ENCODE measurements around the gene GAPDH.
"Not testable (repeated sequence)": the region's sequence is repeated elsewhere in the genome, so short reads cannot be mapped to it uniquely, and the experiment has no call there.

GAPDH gene

DNA sequence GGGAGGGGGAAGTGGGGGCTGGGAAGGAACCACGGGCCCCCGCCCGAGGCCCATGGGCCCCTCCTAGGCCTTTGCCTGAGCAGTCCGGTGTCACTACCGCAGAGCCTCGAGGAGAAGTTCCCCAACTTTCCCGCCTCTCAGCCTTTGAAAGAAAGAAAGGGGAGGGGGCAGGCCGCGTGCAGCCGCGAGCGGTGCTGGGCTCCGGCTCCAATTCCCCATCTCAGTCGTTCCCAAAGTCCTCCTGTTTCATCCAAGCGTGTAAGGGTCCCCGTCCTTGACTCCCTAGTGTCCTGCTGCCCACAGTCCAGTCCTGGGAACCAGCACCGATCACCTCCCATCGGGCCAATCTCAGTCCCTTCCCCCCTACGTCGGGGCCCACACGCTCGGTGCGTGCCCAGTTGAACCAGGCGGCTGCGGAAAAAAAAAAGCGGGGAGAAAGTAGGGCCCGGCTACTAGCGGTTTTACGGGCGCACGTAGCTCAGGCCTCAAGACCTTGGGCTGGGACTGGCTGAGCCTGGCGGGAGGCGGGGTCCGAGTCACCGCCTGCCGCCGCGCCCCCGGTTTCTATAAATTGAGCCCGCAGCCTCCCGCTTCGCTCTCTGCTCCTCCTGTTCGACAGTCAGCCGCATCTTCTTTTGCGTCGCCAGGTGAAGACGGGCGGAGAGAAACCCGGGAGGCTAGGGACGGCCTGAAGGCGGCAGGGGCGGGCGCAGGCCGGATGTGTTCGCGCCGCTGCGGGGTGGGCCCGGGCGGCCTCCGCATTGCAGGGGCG, at the start of gene GAPDH:
Gene GAPDH (plus strand): TSS at position 595 of the 772 bp plus-strand sequence. CDS start 316 bp downstream, outside the sequence.
- TF ChIP-seq, protein P1, sequence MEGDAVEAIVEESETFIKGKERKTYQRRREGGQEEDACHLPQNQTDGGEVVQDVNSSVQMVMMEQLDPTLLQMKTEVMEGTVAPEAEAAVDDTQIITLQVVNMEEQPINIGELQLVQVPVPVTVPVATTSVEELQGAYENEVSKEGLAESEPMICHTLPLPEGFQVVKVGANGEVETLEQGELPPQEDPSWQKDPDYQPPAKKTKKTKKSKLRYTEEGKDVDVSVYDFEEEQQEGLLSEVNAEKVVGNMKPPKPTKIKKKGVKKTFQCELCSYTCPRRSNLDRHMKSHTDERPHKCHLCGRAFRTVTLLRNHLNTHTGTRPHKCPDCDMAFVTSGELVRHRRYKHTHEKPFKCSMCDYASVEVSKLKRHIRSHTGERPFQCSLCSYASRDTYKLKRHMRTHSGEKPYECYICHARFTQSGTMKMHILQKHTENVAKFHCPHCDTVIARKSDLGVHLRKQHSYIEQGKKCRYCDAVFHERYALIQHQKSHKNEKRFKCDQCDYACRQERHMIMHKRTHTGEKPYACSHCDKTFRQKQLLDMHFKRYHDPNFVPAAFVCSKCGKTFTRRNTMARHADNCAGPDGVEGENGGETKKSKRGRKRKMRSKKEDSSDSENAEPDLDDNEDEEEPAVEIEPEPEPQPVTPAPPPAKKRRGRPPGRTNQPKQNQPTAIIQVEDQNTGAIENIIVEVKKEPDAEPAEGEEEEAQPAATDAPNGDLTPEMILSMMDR (IDR thresholded peaks at IDR 0.05; ENCODE audit: low read depth, low read length), result no peak
- Histone ChIP-seq H3K36me3 (peaks cover 78% of the 10 kb centered on the region), H3K27ac (peak within 1 kb of the TSS; percentile 100)

DNA sequence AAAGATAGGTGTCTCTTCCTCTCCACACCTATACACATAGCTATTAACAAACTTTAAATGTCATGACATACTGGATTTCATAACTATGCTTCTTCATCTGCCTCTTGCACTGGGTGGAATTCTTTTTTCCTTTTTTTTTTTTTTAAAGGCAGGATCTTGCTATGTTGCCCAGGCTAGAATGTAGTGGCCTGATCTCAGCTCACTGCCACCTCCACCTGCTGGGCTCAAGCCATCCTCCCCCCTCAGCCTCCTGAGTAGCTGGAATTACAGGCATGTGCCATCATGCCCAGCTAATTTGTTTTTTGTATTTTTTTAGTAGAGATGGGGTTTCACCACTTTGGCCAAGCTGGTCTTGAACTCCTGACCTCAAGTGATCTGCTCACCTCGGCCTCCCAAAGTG, 46.1 kb upstream of the GAPDH start:
- no peaks in the 10 kb centered on the region for H3K27me3 ChIP-seq (ENCODE audit: insufficient read depth, low read depth, severe bottlenecking)
- TF ChIP-seq, protein P1 (IDR thresholded peaks at IDR 0.05; ENCODE audit: low read depth, low read length), result no peak
- no peaks in the 10 kb centered on the region for H3K9me3 ChIP-seq (ENCODE audit: severe bottlenecking)
- DNase-seq, result no peak
- no peak overlapping the region for H3K27ac ChIP-seq
- no peak overlapping the region for H3K4me3 ChIP-seq (ENCODE audit: low read depth, low read length)
- H3K36me3 ChIP-seq, result peaks cover 13% of the 10 kb centered on the region

More for the DNA sequence above, at the start of gene GAPDH:
- peak; percentile 95 for DNase-seq
- H3K27me3 ChIP-seq (ENCODE audit: insufficient read depth, low read depth, severe bottlenecking), result no peaks in the 10 kb centered on the region
- H3K9me3 ChIP-seq (ENCODE audit: severe bottlenecking), result no peaks in the 10 kb centered on the region
- peak within 1 kb of the TSS; percentile 81 for H3K4me3 ChIP-seq (ENCODE audit: low read depth, low read length)

DNA sequence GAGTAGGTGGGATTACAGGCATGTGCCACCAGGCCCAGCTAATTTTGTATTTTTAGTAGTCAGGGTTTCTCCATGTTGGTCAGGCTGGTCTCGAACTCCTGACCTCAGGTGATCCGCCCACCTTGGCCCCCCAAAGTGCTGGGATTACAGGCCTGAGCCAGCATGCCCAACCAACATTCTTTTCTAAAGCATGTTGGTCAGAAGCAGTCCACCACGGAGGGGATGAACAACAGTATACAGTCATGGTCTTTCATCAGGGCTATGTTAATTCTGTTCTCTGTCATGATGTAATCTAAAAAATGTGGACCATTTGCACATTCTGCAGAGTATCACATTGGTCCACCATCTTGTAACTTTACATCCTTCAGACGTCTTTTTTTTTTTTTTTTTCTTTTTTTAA, 44.9 kb upstream of the GAPDH start:
- DNase-seq, result no peak
- TF ChIP-seq, protein P1 (IDR thresholded peaks at IDR 0.05; ENCODE audit: low read depth, low read length), result no peak
- no peaks in the 10 kb centered on the region for H3K27me3 ChIP-seq (ENCODE audit: insufficient read depth, low read depth, severe bottlenecking)
- H3K36me3 ChIP-seq, result peaks cover 15% of the 10 kb centered on the region
- H3K9me3 ChIP-seq (ENCODE audit: severe bottlenecking), result no peaks in the 10 kb centered on the region
- H3K4me3 ChIP-seq (ENCODE audit: low read depth, low read length), result no peak overlapping the region
- H3K27ac ChIP-seq, result no peak overlapping the region

DNA sequence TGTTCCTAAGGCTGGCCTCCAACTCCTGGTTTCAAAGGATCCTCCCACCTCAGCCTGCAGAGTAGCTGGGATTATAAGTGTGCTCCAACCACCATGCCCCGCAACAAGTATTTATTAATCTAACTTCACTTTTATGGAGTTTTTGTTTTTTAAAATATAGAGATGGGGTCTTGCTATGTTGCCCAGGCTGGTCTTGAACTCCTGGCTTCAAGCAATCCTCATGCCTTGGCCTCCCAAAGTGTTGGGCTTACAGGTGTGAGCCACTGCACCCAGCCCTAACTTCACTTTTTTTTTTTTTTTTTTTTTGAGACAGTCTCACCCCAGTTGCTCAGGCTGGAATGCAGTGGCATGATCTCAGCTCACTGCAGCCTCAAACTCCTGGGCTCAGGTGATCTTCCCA, 43.6 kb upstream of the GAPDH start:
- H3K27ac ChIP-seq; H3K4me3 ChIP-seq (ENCODE audit: low read depth, low read length); DNase-seq; H3K9me3 ChIP-seq (ENCODE audit: severe bottlenecking); H3K27me3 ChIP-seq (ENCODE audit: insufficient read depth, low read depth, severe bottlenecking): not testable (repeated sequence)
- H3K36me3 ChIP-seq, result peaks cover 23% of the 10 kb centered on the region

DNA sequence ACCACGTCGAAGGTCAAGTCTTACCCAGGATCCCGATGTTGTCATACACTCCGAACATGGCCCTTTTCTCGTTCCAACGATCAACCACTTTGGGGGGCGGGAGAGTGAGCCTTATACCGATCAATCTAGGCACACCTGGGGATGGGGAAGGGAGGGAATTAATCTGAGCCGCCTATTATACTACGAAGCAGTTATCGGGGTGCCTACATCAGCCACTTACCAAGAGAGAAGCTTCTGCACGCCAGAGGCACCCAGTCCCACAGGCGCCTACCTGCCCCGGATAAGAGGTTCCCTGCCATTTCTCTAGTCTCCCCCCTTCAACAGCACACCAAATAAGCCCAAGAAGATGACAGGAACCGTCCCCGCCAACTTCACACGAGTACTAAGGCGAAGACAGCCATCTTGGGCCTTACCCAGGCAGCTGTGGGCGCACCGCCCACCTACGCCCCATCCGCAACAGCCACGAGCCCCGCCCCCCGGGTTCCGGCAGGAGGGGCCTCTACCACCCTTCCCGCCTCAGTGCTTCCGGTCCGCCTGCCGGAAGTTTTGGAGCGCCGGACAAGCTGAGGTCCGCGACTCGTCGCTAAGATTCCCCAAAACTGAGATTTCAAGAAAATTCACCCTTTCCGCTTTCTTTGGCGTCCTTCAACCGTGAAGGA, 41.4 kb upstream of the GAPDH start, which contains the start of gene MRPL51:
Gene MRPL51 (minus strand): TSS at position 425 of the 659 bp plus-strand sequence. CDS start 126 bp downstream, at position 299.
- Histone ChIP-seq H3K9me3 (ENCODE audit: severe bottlenecking) (no peaks in the 10 kb centered on the region), H3K27ac (peak within 1 kb of the TSS; percentile 99), H3K4me3 (ENCODE audit: low read depth, low read length) (peak within 1 kb of the TSS; percentile 76), H3K36me3 (peaks cover 45% of the 10 kb centered on the region), H3K27me3 (ENCODE audit: insufficient read depth, low read depth, severe bottlenecking) (no peaks in the 10 kb centered on the region)
- TF ChIP-seq, protein P1 (IDR thresholded peaks at IDR 0.05; ENCODE audit: low read depth, low read length), result no peak
- DNase-seq, result peak; percentile 97

DNA sequence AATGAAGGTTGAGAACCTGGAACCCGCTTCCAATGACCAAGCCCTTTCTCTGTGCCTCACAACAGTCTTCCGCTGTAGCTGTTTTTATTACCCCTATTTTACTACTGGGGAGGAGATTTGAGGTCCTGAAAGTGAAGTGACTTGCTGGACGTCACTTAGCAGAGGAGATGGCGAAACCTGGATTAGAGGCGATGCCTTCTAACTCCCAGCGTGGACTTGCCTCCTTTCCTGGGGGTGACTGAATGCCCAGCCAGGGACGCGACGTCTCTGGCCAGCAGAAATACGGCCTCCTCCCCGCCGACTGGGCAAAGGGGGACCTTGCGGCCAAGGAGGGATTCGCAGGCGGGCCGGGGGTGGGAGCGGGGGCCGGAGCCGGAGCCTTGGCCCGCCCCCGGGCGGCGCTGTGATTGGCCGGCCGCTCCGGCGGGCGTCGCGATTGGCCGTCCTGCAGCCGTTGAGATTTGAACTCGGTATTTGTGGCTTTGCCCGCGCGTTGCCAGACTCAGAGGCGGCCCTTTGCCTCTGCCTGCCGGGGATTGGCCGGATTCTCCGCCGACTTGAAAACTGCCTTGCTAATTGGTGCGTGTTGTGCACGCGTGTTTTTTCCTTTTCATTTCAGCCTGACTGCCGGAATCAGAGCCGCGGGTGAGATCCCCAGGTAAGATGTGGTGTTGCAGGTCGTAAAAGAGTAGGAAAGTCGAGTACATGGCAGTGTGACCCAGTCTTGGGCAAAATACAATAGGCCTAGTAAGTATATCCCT, 40.6 kb upstream of the GAPDH start, which contains the start of gene NCAPD2:
Gene NCAPD2 (plus strand): TSS at position 606 of the 761 bp plus-strand sequence. CDS start 997 bp downstream, outside the sequence.
- TF ChIP-seq, protein P1 (IDR thresholded peaks at IDR 0.05; ENCODE audit: low read depth, low read length), result no peak
- H3K27me3 ChIP-seq (ENCODE audit: insufficient read depth, low read depth, severe bottlenecking), result no peaks in the 10 kb centered on the region
- H3K36me3 ChIP-seq, result peaks cover 52% of the 10 kb centered on the region
- H3K9me3 ChIP-seq (ENCODE audit: severe bottlenecking), result no peaks in the 10 kb centered on the region
- H3K4me3 ChIP-seq (ENCODE audit: low read depth, low read length), result peak within 1 kb of the TSS; percentile 76
- DNase-seq, result peak; percentile 97
- H3K27ac ChIP-seq, result peak within 1 kb of the TSS; percentile 99

Measured in WERI-Rb-1 (cell line).